Measurements from ENCODE around the gene ADAMTS17. TPM values are rescaled to one million over a fixed set of nuclear protein-coding genes. Genes with fewer than 3 reads are reported as not detected.

The ADAMTS17 gene
- total and polyA plus RNA-seq, 9 of the 15 experiments (the other 6 are each of a cell fraction or from before 2014, with no cell fraction given): 0.01 to 0.14 (median 0.07) TPM; not detected in 6

DNA sequence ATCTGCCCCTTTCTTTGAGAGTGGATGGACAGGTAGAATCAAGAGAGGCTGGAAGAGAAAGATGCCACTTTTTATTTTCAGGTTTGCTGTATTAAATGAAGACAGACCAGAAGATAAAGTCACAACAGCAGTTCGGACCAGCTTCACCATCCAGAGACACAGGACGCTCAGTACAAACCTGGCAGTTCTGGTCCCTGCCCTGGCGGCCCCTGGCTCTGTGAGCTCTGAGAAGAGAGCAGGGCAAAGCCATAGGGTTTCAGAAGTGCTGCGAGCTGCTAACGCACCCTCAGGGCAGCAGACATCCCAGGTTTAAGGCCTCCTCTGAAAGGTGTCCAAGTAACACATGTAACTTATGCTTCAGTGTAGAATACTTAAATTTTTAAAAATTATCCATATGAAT is 216.8 kb downstream of the ADAMTS17 start:
- Histone ChIP-seq H3K27ac (ENCODE audit: extremely low read depth, low read depth, low read length) (no peak overlapping the region), H3K9me3 (replicated peaks; ENCODE audit: control insufficient read depth, insufficient read depth, low read depth, low read length) (no peaks in the 10 kb centered on the region), H2AFZ (ENCODE audit: low read depth, low read length) (no peak overlapping the region), H3K27me3 (ENCODE audit: control insufficient read depth in 2 of 2, insufficient read depth in 2 of 2, low read length in 2 of 2) (peaks cover 0 to 49% of the 10 kb centered on the region in 2 experiments; a peak in 3 of 5 replicates), H3K36me3 (ENCODE audit: control insufficient read depth, insufficient read depth, low read length) (no peaks in the 10 kb centered on the region), H3K79me2 (ENCODE audit: control insufficient read depth, insufficient read depth, low read length) (no peaks in the 10 kb centered on the region), H3K4me2 (ENCODE audit: insufficient read depth, low read length) (no peak overlapping the region), H4K20me1 (replicated peaks; ENCODE audit: control insufficient read depth, insufficient read depth, low read length) (no peaks in the 10 kb centered on the region), H3K9me1 (ENCODE audit: control insufficient read depth, insufficient read depth, low read length) (no peaks in the 10 kb centered on the region), H3K9ac (ENCODE audit: insufficient read depth in 1 of 2, low read depth in 2 of 2, low read length in 2 of 2) (no peak overlapping the region), H3K4me3 (no peak overlapping the region), H3K4me1 (replicated peaks in 1 of 2; ENCODE audit: control insufficient read depth in 2 of 2, insufficient read depth in 2 of 2, low read length in 2 of 2) (no peaks in the 10 kb centered on the region)
- 0% methylated on average over 5 of the region's 5 CpGs for WGBS (ENCODE audit: insufficient coverage, low coverage, missing lambda C conversion rate)
- intact Hi-C loops (cut with micrococcal nuclease) (no loop called here), in situ Hi-C loops (cut with MboI) (no loop called here)
- ChIA-PET CTCF (ENCODE audit: low intra/inter-chr PET ratio) (no interaction called here), POLR2A (no interaction called here)
- TF ChIP-seq MAFG (tag; conservative IDR thresholded peaks at IDR 0.05): no peak
- TF ChIP-seq STAG1 (CRISPR knock-in tag; IDR thresholded peaks at IDR 0.05; ENCODE audit: borderline replicate concordance): no peak
- TF ChIP-seq KDM1A (IDR thresholded peaks at IDR 0.05): no peak
- TF ChIP-seq E2F4 (CRISPR knock-in tag; IDR thresholded peaks at IDR 0.05; ENCODE audit: low read depth): no peak
- no peak for TF ChIP-seq MYNN (IDR thresholded peaks at IDR 0.05)
- no peak for TF ChIP-seq MYNN (CRISPR knock-in tag; IDR thresholded peaks at IDR 0.05)
- TF ChIP-seq ZBED1 (IDR thresholded peaks at IDR 0.05): no peak
- TF ChIP-seq PHTF2 (CRISPR knock-in tag; IDR thresholded peaks at IDR 0.05): no peak
- TF ChIP-seq, protein P1, sequence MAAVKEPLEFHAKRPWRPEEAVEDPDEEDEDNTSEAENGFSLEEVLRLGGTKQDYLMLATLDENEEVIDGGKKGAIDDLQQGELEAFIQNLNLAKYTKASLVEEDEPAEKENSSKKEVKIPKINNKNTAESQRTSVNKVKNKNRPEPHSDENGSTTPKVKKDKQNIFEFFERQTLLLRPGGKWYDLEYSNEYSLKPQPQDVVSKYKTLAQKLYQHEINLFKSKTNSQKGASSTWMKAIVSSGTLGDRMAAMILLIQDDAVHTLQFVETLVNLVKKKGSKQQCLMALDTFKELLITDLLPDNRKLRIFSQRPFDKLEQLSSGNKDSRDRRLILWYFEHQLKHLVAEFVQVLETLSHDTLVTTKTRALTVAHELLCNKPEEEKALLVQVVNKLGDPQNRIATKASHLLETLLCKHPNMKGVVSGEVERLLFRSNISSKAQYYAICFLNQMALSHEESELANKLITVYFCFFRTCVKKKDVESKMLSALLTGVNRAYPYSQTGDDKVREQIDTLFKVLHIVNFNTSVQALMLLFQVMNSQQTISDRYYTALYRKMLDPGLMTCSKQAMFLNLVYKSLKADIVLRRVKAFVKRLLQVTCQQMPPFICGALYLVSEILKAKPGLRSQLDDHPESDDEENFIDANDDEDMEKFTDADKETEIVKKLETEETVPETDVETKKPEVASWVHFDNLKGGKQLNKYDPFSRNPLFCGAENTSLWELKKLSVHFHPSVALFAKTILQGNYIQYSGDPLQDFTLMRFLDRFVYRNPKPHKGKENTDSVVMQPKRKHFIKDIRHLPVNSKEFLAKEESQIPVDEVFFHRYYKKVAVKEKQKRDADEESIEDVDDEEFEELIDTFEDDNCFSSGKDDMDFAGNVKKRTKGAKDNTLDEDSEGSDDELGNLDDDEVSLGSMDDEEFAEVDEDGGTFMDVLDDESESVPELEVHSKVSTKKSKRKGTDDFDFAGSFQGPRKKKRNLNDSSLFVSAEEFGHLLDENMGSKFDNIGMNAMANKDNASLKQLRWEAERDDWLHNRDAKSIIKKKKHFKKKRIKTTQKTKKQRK (IDR thresholded peaks at IDR 0.05; ENCODE audit: borderline replicate concordance, low read depth, low read length): no peak
- TF ChIP-seq CTBP1 (IDR thresholded peaks at IDR 0.05; ENCODE audit: borderline replicate concordance): no peak
- no peak for TF ChIP-seq SAFB2 (IDR thresholded peaks at IDR 0.05; ENCODE audit: borderline replicate concordance, low read depth, low read length, severe bottlenecking)
- TF ChIP-seq ZNF766 (CRISPR knock-in tag; conservative IDR thresholded peaks at IDR 0.05): no peak
- no peak for TF ChIP-seq ZFP36 (IDR thresholded peaks at IDR 0.05; ENCODE audit: low read depth, low read length, partially characterized antibody)
- no peak for TF ChIP-seq E2F3 (CRISPR knock-in tag; IDR thresholded peaks at IDR 0.05)
- TF ChIP-seq L3MBTL2 (IDR thresholded peaks at IDR 0.05): no peak
- no peak for TF ChIP-seq DMBX1 (CRISPR knock-in tag; IDR thresholded peaks at IDR 0.05; ENCODE audit: borderline replicate concordance)
- no TSS peak for BruUV-seq (replicated peaks)
- FAIRE-seq: no peak
- no peak for DNase-seq (ENCODE audit: extremely low read depth in 1 of 4, low spot score in 3 of 4)
- ATAC-seq: no peak
